ENCODE data around the gene NCKAP5.

Gene NCKAP5

DNA sequence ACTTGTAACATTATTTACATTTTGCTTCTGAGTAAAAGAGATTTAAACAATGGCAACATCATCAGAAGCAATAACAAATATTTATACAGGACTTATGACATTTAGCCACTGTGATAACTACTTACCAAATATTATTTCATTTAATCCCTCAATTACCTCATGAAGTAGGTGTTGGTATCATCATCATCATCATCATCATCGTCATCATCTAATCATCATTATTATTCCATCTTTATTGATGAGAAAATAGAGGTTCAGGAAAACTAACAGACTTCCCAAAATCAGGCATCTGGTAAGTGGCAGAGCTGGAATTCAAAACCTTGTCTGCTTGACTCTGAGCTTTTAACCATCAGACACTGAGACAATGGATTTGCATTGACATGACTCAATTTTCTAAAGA is 204.4 kb downstream of the NCKAP5 start:
- DNase-seq (ENCODE audit: low read depth, low spot score) = no peak
- no peak overlapping the region for H3K27ac ChIP-seq

DNA sequence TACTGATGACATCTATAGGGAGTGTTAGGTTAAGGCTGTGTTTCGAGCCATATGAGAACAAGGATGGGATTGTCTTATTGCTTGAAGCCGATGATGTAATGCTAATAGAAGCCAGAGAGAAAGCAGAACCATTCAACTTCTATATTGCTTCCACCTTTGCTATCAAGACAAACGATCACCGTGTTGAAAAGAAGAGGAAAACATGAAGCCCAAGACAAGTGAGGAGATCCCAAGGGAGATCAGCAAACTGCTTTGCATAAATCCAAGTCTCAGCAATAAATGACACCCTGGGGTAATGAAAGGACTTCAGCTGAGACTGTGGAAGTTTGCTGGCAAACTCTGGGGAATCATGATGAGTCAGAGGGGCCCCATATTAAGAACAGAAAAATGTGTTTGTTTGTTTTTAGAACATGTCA is 206.2 kb downstream of the NCKAP5 start:
- DNase-seq (ENCODE audit: low read depth, low spot score) = peak; percentile 55
- H3K27ac ChIP-seq = peak overlapping the region; percentile 66

DNA sequence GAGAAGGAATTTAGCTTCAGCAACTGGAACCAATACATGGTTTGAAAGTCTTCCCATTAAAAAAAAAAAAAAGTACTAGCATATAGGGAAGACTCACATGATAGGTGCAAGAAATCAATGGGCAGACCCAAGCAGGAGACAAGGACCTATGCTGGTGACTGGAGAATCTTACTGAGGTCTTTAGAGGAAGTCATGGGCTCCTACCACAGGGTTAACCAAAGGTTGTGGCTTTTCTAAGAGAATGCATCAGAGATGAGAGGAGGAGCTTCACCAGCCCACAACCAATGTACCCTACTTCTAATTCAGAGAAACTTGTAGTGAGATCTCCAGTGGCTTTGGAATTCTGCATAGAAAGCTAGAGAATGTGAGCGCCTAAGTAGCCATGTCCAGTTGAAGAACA is 207.4 kb downstream of the NCKAP5 start:
- H3K27ac ChIP-seq = no peak overlapping the region

DNA sequence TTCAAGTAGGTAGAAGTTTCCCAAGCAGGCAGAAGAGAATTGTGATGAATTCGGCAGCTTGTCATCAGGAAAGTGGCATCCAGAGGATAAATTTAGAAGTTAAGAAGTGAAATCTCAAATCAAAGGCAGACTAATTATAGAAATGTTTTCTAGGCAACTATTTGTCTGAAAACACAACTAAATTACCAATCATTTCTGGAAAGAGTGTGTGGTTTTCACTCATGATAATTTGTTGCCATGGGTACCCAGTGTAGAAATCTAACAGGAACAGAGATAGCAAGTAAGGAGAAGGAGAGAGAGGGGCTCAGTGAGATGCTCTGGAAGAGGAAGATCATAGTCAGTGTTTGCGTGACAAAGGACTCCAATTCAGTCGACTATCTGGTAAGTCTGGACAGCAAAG is 208.1 kb downstream of the NCKAP5 start:
- no peak for DNase-seq (ENCODE audit: low read depth, low spot score)
- H3K27ac ChIP-seq = no peak overlapping the region

More for the DNA sequence above, 207.4 kb downstream of the NCKAP5 start:
- DNase-seq (ENCODE audit: low read depth, low spot score) = no peak

DNA sequence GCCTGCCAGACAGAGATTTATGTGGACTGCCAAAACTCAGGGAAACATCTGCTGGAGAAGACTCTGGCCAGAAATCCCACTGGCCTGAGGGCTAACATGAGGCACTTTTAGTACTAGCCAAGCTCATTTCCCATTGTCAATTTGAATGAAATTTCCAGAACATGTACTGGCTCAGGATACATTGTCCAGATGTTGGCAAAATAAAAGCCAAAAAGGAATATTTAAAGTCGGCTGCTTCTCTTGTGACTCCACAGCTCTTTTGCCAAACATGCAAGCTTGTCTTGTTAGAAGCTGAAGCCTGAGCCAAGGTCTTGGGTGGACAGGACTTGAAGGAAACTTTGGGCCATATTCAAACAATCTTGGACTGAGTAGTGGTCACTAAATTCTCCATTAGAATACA is 215.5 kb downstream of the NCKAP5 start:
- no peak for DNase-seq (ENCODE audit: low read depth, low spot score)
- H3K27ac ChIP-seq = no peak overlapping the region

DNA sequence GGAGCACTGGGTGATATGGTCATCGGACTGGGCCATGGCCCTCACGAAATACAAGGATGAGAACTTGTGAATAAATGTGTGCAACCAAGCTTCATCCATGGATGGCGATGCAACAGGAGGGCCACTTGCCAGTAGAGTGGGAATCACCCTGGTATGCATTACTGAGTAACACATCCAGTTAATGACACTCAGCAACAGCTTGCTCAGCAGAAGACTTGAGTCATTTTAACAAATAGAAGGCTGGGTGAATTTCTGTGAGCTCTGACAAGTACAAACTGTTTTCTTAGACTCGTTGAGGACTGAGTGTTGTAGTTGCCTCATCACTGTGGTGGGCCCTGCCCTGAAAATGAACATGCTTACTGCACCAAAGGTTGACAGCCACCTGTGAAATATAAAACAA is 221.6 kb downstream of the NCKAP5 start:
- DNase-seq (ENCODE audit: low read depth, low spot score) = peak; percentile 84

DNA sequence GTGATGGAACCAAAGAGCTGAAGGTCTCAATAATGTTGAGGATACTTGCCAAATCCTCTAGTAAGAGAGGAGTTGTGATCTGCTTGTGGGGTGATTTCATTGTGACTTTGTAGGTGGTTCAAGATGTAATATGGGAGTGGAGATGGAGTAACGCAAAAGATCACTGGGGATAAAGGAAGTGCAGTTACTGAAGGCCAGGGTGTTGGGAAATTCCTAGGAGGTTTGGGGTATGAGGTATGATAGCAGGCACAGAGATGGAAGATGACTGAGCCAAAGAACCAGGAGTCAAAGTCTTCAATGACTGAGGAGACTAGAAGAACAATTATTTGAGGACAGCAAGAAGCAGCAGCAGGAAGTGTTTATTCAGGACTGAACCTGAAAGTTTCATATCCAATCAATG is 222.6 kb downstream of the NCKAP5 start:
- no peak overlapping the region for H3K27ac ChIP-seq
- DNase-seq (ENCODE audit: low read depth, low spot score) = no peak

More for the DNA sequence above, 221.6 kb downstream of the NCKAP5 start:
- H3K27ac ChIP-seq = peak overlapping the region; percentile 52

DNA sequence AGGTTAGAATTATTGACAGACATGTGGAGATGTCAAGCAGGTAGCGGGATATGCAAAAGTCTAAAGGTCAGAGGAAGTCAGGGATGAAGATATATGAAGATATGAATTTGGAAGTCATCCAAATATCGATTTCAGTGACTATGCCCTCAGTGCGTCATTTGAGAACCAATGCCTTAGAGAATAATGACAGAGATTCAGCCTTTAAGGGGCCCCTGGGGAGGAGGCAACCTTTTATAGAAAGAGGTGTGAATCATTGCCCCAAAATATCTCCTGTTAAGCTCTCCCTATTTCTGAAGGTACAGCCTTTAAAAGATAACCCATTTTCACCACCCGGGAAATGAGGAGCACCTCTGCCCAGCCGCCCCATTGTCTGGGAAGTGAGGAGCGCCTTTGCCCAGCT is 223.4 kb downstream of the NCKAP5 start:
- no peak overlapping the region for H3K27ac ChIP-seq
- no peak for DNase-seq (ENCODE audit: low read depth, low spot score)

DNA sequence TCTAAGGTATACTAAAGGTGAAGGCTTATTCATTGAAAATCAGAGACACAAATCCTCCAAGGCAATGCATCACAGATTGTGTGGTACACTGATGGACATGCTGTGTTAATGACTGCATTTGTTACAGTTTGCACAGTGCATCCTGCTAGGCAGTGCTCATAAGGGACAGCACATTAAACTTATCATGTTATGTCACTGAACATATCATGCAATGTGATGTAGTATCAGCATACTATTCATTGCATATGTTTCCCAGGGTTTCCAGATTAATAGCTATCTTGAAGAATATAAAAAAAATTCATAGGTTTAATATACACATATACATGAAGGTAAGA is 225.3 kb downstream of the NCKAP5 start:
- no peak for DNase-seq (ENCODE audit: low read depth, low spot score)
- no peak overlapping the region for H3K27ac ChIP-seq

DNA sequence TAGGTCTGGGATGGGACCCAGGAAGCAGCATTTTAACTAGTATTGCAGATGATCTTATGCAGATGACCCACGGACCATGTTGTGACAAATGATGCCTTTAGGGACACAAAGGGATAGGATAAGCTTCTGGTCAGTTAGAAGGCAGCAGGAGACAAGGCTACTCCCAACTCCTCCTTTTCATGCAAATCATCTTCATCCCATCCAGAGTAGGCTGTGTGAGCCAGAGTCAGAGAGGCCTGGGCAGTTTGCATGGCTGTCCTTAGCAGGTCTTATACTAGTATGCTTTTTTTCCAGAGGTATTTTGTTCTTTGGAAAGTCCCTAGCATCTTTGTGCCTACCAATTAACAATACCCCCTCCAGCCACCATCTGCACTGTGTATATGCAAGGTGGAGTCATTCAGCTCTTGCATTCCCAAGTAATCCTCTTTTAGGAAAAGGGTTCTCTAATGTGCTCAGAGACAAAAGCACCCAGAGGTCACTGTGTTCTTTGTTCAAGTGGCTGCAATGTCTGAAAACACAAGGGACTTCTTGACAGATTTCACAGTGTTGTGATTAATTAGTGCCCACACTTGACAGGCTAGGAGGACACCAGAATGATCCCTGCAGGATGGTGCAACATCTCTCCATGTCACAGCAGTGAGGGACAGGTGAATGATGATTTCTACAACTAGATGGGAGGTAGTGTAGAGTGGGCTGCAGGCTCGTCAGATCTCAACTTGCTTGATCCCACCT is 225.8 kb downstream of the NCKAP5 start:
- DNase-seq (ENCODE audit: low read depth, low spot score) = no peak
- no peak overlapping the region for H3K27ac ChIP-seq

DNA sequence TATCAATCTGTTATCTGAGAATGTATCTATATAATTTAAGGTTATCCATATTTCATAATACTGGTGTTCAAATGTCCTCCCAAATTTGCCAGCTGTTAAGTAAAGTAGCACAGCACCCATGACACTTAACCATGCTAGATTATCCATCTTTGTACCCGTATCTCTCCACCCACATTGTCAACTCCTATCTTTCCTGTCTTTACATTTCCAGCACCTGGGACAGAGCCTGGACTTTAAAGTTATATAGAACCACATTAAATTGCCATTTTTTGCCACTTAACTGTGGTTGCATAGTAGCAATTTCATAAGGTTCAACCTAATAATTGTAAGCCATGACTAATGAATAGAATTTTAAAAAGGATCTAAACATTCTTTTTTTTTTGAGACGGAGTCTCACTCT is 226.7 kb downstream of the NCKAP5 start:
- no peak for DNase-seq (ENCODE audit: low read depth, low spot score)

DNA sequence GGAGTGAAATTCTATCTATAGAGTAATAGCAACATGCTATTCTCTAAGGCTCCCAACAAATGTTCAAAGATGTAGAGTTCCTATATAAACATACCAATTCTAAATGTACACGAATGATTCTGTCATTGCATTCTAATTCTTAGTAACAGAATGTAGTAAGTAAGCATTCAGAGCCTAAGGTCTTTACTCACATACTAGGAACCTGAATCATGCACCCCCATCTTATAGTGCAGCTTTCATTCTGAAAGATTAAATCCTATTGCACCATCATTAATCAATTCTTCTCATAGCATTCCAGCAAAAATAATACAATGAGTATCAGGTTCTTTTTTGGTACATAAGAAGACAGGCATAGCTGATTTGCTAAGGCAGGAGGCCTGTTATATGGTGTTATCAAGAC is 230.0 kb downstream of the NCKAP5 start:
- DNase-seq (ENCODE audit: low read depth, low spot score) = no peak
- no peak overlapping the region for H3K27ac ChIP-seq

More for the DNA sequence above, 226.7 kb downstream of the NCKAP5 start:
- no peak overlapping the region for H3K27ac ChIP-seq

DNA sequence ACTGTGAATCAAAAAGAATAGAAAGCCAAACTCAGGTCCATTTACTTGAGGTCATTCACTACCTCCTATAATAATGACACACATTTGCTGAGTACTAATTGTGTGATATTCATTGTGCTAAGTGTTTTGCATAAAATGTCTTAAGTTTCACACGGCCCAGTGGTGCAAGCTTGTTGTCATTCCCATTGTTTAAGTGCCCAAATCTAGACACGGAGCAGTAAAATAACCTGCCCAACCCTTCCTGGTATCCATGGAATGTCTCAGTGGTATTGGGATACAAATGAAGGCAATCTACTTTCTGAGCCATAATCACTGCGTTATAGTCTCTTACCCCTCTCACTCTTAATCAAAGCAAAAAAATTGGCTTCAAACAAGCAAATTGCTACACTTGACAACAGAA is 233.3 kb downstream of the NCKAP5 start:
- no peak for DNase-seq (ENCODE audit: low read depth, low spot score)

DNA sequence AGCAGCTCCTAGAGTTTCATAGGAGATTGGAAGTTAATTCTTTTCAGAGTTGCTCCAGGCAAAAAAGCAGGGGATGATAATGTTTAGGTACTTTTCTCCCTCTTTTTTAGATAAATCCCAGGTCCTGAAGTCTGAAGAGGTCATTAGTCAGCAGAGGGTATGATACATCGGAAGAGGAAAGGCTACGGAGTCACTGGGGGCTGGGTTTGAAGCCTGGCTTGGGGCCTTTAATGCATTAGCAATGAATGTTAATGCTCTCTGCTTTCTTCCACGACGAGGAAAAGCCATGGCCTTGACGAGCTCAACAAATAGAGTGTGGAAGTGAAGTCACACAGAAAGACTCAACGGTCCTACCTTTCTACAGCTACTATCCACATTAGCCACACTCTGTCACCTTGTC is 235.1 kb downstream of the NCKAP5 start:
- H3K27ac ChIP-seq = no peak overlapping the region
- DNase-seq (ENCODE audit: low read depth, low spot score) = no peak

More for the DNA sequence above, 233.3 kb downstream of the NCKAP5 start:
- H3K27ac ChIP-seq = no peak overlapping the region

DNA sequence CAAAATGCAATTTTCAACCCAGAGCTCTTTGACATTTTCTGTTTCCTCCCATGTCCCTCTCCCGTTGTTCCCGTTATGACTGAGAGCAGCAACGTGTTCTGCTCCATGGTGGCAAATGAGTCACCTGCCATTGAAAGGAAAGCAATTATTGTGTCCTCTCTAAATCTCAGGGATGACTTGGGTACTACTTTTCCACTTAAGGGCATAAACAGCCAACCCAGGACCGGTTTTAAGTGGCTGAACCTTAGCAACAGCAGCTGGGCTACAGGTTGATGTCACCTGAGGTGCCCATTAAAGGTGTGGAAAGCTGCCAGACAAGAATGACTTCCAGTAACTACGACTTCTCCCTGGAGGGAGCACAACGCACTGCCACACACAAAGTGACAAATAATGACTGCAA is 236.8 kb downstream of the NCKAP5 start:
- no peak for DNase-seq (ENCODE audit: low read depth, low spot score)
- H3K27ac ChIP-seq = no peak overlapping the region

DNA sequence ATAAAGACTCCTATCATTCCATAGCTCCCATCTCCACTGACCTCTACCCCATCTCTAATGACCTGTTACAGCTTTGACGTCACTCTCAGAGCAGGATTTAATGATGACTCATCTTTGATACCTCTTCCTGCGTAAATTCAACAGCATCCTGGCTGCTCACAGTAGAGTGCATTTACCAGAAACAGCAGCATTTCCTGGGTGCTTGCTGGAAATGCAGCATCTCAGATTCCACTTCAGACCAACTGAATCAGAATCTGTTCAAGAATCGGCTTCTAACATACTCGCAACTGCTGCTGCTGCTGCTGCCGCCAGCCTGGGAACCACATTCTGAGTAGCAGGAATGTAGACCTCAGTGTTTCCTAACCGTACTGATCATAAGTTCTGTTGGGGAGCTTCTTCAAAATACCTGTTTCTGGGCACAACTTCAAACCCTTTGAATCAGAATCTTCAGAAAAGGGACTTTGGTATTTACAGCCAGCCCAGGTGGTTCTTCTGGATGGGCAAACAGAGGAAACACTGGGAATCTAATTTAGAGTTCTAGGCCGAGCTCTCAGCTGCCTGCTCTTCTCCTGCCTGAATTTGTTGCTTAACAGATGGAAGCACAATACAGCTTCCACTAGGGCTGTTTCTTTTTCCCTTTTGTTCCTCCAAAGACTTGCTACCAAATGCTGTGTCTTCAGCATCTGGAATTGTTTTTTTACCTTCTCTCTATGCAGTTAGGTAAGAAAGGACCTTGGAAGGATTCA is 241.4 kb downstream of the NCKAP5 start:
- no peak for DNase-seq (ENCODE audit: low read depth, low spot score)
- no peak overlapping the region for H3K27ac ChIP-seq

DNA sequence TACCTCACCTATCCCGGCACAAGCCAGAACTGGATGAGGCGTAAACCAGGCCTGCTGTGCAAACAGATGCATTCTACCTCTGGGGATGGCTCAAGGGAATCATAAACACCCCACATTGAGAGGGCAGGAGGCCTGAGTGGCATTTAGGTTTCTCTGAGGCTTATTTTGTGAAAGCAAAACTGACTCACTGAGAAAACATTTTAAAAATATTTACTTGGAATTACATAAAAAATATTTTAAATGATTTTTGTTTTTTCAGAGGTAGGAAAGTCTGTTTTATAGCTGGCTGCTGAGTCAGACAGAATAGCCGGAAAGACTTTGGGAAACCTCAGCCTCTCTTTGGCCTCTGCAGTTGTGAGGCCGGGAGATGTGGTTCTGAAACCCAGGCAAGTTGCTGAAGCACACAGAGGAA is 244.1 kb downstream of the NCKAP5 start:
- no peak for DNase-seq (ENCODE audit: low read depth, low spot score)
- no peak overlapping the region for H3K27ac ChIP-seq

DNA sequence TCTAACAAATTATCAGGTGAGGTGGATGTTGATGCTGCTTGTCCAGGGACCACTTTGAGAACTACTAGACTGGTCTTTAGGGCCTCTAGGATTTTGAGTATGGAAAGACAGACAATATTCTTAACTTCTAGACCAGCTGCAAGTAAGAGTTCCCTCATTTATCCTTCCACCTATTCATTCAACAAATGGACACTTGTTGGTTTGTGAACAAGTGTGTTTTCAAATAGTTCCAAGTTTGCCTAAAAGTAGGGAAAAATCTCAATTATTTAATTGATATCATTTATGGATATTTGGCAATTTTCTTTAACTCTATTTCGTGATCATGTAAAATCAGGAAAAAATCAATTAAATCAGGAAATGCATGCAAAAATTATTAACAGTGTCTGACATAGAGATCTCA is 245.4 kb downstream of the NCKAP5 start:
- no peak for DNase-seq (ENCODE audit: low read depth, low spot score)

DNA sequence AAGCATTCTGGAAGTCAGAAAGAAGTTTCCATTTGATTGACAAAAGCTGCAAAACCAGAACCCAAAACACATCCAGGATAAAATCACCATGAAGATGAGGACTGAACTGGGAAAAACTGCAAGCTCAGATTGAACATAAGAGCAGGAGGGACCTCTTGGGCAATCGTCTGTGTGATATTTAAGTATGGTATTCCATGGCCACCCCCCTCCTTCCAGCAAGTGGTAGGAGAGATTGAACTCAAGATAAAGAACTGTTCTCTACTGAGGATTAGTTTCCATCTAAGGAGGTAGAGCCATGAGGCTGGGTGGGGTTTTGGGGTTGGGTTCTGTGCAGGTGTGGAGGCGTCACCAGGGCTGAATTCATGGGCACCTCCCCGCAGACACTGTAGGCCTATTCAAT is 251.1 kb downstream of the NCKAP5 start:
- DNase-seq (ENCODE audit: low read depth, low spot score) = no peak
- no peak overlapping the region for H3K27ac ChIP-seq

More for the DNA sequence above, 245.4 kb downstream of the NCKAP5 start:
- no peak overlapping the region for H3K27ac ChIP-seq

DNA sequence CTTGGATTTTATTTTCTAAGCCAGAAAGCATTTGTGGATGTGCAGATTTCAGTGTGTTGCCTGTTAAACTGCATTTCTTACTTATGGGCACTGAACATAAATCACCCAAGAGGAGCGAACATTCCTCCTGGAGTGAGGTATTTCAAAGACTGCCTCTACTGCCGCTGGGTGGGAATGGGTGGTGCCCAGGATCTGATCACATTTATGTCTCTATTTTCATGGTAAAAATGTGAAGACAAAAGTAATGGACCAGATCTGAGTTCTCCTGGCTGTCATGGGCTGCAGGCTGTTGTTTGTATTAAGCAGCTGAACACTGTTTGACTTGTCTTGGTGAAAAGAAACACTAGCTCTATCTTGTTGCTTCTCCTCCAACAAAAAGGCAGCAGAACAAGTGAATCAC is 251.7 kb downstream of the NCKAP5 start:
- DNase-seq (ENCODE audit: low read depth, low spot score) = no peak
- no peak overlapping the region for H3K27ac ChIP-seq

DNA sequence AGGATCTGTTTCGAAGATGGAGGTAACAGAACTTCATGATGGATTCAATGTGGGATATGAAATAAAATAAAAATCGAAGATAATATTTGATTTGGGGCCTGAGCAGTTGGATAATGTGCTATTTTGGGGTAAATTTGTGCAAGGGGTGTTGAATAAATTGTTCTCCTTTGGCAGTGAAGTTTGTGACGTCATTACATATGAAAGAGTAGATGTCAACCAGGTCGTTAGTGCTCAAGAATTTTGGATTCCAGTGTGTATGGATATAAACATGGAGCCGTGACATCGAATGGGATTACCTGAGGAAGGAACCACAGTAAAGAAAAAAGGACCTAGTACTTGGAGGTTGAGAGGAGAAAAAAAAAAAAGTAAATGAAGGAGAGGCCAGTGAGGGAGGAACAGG is 253.0 kb downstream of the NCKAP5 start:
- no peak for DNase-seq (ENCODE audit: low read depth, low spot score)
- H3K27ac ChIP-seq = no peak overlapping the region

DNA sequence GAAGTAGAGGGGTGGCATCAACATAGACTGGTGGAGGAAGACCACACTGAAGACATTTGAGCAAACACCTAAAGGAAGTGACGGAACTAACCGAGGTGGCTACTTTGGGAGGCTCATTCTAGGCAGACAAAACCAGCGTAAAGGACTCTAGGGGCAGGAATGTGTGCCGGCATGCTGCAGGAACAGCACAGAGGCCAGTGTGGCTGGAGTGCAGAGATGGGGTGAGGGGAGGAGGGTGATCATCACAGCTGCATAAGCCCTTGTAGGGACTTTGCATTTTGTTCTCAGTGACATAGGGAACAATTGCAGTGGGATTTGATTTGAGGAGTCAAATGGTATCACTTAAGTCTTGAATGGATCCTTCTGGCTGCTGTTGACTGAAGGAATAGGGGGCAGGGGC is 253.5 kb downstream of the NCKAP5 start:
- DNase-seq (ENCODE audit: low read depth, low spot score) = no peak
- H3K27ac ChIP-seq = no peak overlapping the region
